ENCODE data around the gene LRMDA.

DNA sequence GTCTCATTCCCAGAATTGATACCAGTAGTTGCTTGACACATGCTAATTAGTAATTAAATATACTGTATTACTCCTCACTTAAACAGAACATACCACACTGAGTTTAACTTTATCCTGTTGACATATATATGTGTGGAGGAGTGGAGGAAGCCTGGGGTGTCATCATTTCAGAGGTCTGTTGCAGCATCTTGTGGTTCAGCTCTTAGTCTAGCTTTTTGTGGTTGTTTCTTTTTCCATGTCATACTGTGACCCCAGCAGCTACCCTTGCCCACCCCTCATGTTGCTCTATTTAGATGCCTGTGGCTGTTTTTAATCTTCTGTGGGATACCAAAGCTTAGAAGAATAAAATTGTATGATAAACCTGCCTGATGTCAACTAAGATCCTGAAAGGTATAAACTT, 875.4 kb downstream of the LRMDA start:
- TF ChIP-seq CTCF (IDR thresholded peaks at IDR 0.05): no peak
- no peak for TF ChIP-seq POLR2A (IDR thresholded peaks at IDR 0.05)
- TF ChIP-seq POLR2AphosphoS5 (IDR thresholded peaks at IDR 0.05): no peak

All from transverse colon (tissue), 4 donors.